ENCODE measurements around the gene TSFM. TPM values are rescaled to one million over a fixed set of nuclear protein-coding genes. Genes with fewer than 3 reads are reported as not detected.
A peak's percentile ranks its signal among the peaks of the same experiment; 100 is the strongest.

TSFM gene
- total RNA-seq, 2 donors from 2014 or later = 20.0 to 23.2 TPM

- peaks cover 0 to 18% of the 10 kb centered on the region in 2 donors for H3K4me1 ChIP-seq
- peaks cover 36% of the 10 kb centered on the region for H3K36me3 ChIP-seq
- DNase-seq (ENCODE audit: low spot score) = peak; percentile 99
- H3K27me3 ChIP-seq = no peaks in the 10 kb centered on the region
- TF ChIP-seq, protein P1, sequence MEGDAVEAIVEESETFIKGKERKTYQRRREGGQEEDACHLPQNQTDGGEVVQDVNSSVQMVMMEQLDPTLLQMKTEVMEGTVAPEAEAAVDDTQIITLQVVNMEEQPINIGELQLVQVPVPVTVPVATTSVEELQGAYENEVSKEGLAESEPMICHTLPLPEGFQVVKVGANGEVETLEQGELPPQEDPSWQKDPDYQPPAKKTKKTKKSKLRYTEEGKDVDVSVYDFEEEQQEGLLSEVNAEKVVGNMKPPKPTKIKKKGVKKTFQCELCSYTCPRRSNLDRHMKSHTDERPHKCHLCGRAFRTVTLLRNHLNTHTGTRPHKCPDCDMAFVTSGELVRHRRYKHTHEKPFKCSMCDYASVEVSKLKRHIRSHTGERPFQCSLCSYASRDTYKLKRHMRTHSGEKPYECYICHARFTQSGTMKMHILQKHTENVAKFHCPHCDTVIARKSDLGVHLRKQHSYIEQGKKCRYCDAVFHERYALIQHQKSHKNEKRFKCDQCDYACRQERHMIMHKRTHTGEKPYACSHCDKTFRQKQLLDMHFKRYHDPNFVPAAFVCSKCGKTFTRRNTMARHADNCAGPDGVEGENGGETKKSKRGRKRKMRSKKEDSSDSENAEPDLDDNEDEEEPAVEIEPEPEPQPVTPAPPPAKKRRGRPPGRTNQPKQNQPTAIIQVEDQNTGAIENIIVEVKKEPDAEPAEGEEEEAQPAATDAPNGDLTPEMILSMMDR (IDR thresholded peaks at IDR 0.05) = no peak
- H3K27ac ChIP-seq = peak within 1 kb of the TSS; percentile 95 to 97
- peak within 1 kb of the TSS; percentile 90 to 95 for H3K4me3 ChIP-seq
- H3K9me3 ChIP-seq = no peaks in the 10 kb centered on the region
These were observed 37.7 kb upstream of the TSFM start, which contains the start of gene TSPAN31 for GRCh38 chr12:57744777-57745484. TSS of gene TSPAN31 (plus strand) at chr12:57745039. CDS start at chr12:57745155, 116 bp downstream.

DNA sequence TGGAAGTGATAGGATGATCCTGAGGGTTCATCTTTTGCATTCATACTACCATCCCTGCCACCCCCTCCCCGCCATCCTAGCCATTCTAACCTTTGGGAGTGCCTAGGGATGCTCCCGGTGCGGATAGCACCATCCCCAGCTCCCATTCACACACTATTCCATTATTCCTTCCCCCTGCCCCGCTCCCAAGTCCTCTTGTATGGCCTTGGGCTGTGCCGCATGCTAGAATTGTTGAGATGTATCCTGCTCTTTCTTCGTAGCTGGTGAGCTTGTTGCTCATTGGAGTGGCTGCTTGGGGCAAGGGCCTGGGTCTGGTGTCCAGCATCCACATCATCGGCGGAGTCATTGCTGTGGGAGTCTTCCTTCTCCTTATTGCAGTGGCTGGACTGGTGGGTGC is 37.1 kb upstream of the TSFM start:
- TF ChIP-seq, protein P1 (IDR thresholded peaks at IDR 0.05) = no peak

DNA sequence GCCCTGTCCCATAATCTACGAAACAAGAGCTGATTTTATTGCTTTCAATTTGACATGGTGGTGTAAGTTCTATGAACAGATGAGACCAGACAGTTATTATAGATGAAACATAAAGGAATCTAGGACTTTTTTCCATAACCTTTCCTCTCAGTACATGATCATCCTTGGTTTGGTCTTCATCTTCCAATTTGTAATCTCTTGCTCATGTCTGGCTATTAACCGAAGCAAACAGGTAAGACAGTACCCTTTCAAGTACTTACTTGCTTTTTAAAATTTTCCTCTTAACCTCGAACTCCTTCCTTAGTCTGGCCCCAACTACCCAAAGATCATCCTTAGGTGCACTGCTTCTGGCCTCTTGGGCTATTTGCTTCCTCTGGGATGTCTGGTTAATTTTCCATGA is 36.6 kb upstream of the TSFM start:
- Histone ChIP-seq H3K4me1 (peaks cover 0 to 23% of the 10 kb centered on the region in 2 donors), H3K4me3 (peak overlapping the region in 1 of 2 donors; percentile 90), H3K36me3 (peaks cover 40% of the 10 kb centered on the region), H3K27ac (peak overlapping the region in 1 of 2 donors; percentile 95), H3K27me3 (no peaks in the 10 kb centered on the region), H3K9me3 (no peaks in the 10 kb centered on the region)
- TF ChIP-seq, protein P1 (IDR thresholded peaks at IDR 0.05) = no peak
- no peak for DNase-seq (ENCODE audit: low spot score)

More for the DNA sequence above, 37.1 kb upstream of the TSFM start:
- peaks cover 40% of the 10 kb centered on the region for H3K36me3 ChIP-seq
- no peak for DNase-seq (ENCODE audit: low spot score)
- H3K4me1 ChIP-seq = peaks cover 0 to 18% of the 10 kb centered on the region in 2 donors
- H3K27me3 ChIP-seq = no peaks in the 10 kb centered on the region
- no peaks in the 10 kb centered on the region for H3K9me3 ChIP-seq
- H3K4me3 ChIP-seq = peak overlapping the region; percentile 90 to 95
- peak overlapping the region; percentile 95 to 97 for H3K27ac ChIP-seq

DNA sequence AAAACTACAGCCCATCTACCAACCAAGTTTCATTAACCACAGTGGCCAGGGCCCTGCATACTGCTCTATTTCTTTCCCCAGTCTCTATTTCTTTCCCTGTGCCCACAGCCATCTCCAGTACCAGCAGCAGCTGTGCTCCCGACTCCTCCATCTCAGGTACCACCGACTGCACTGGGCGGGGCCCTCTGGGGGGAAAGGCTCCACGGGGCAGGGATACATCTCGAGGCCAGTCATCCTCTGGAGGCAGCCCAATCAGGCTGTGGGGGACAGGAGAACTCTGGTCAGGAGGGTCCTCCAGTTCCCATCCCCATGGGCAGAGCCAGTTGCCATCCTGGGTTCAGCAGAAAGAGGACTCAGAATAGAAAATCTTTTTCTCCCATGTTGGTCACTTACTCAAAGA is 33.5 kb upstream of the TSFM start:
- Histone ChIP-seq H3K4me1 (peaks cover 0 to 35% of the 10 kb centered on the region in 2 donors), H3K9me3 (no peaks in the 10 kb centered on the region), H3K4me3 (no peak overlapping the region), H3K27me3 (no peaks in the 10 kb centered on the region), H3K27ac (no peak overlapping the region), H3K36me3 (peaks cover 40% of the 10 kb centered on the region)
- no peak for DNase-seq (ENCODE audit: low spot score)
- TF ChIP-seq, protein P1 (IDR thresholded peaks at IDR 0.05) = no peak

DNA sequence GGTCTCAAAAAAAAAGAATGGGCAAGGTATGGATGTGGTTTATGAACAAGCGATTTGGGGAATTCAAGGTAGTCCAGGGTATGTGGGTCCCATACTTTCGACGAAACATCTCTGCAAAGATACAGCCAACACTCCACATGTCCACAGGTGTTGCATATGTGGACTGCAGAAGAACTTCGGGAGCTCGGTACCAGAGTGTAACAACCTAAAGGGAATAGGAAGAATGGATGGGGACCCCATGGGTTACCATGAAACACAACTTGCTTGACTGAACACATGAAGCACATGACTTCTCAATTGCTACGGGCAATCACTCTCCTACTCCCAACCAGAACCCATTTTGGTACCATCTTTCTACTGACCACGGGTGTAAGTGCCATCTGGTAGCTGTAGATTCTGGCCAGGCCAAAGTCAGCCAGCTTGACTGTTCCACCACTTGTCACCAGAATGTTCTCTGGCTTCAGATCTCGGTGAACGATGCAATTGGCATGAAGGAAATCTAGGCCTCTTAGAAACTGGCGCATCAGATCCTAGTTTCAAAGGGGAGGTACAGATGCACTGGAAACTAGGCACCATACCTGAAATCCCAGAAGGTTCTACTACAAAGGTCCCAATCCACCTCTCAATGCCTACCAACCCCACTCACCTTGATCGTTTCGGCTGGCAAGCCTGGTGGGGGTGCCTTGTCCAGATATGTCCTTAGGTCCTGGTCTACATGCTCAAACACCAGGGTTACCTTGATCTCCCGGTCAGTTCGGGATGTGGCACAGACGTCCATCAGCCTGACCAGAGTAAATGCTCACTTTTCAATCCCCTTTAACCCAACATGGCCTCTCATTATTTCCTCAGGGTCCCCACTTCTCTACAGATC is 31.8 kb upstream of the TSFM start:
- peaks cover 40% of the 10 kb centered on the region for H3K36me3 ChIP-seq
- no peak for DNase-seq (ENCODE audit: low spot score)
- TF ChIP-seq, protein P1 (IDR thresholded peaks at IDR 0.05) = no peak
- peak overlapping the region; percentile 92 to 93 for H3K27ac ChIP-seq
- H3K9me3 ChIP-seq = no peaks in the 10 kb centered on the region
- H3K4me1 ChIP-seq = peaks cover 0 to 32% of the 10 kb centered on the region in 2 donors
- H3K4me3 ChIP-seq = peak overlapping the region; percentile 66 to 77
- H3K27me3 ChIP-seq = no peaks in the 10 kb centered on the region

Measured in right atrium auricular region (tissue), 2 donors.